Natural killer cell treated with Interleukin-12 subunit alpha and Interleukin-12 subunit beta and Interleukin-15 and Interleukin-18, amount 100 ng/mL, for 72 hours (primary cell): Measurements from ENCODE around the gene PKIG. TPM values are rescaled to one million over a fixed set of nuclear protein-coding genes. Genes with fewer than 3 reads are reported as not detected.

Experiments used
- ATAC-seq, 2 donors: fragments of 150-1000 bp; cut with Tn5 transposase in 1 of 2; sonication (Bioruptor Pico), chemical (Tn5 transposase) in 1 of 2; 2 replicates each; pipeline ENCODE4 v1.10.0; 2021
- DNase-seq: peaks from one replicate; pipeline ENCODE4 v3.0.0; 2022; ENCODE audit warnings: low spot score
- H3K27ac Mint-ChIP-seq, 2 donors: 1 replicate in 1 of 2; 2 replicates in 1 of 2; pipeline ENCODE4 v1.8.0; 2022; ENCODE audit warnings: mixed read lengths in 2 of 2, mild to moderate bottlenecking in 1 of 2, moderate library complexity in 1 of 2
- H3K27me3 Mint-ChIP-seq, 2 donors: 1 replicate in 1 of 2; 2 replicates in 1 of 2; pipeline ENCODE4 v1.8.0; 2022; ENCODE audit warnings: mixed read lengths in 2 of 2
- H3K36me3 Mint-ChIP-seq: one replicate; pipeline ENCODE4 v1.8.0; 2022; ENCODE audit warnings: mixed read lengths
- H3K4me1 Mint-ChIP-seq, 2 donors: 1 replicate in 1 of 2; 2 replicates in 1 of 2; pipeline ENCODE4 v1.8.0; 2022; ENCODE audit warnings: low read depth in 2 of 2, mixed read lengths in 2 of 2, mild to moderate bottlenecking in 1 of 2
- H3K4me3 Mint-ChIP-seq: one replicate; pipeline ENCODE4 v1.8.0; 2022; ENCODE audit warnings: mixed read lengths
- H3K9me3 Mint-ChIP-seq: 2 replicates; pipeline ENCODE4 v1.8.0; 2022; ENCODE audit warnings: mixed read lengths
- total RNA-seq, 2 donors: library from RNA; stranded (reverse); gene quantifications; one replicate each; pipeline ENCODE4 v1.2.3, GENCODE V29; 2022

The PKIG gene
- total RNA-seq, 2 donors from 2014 or later: 2.4 to 3.4 TPM

- H3K4me1 Mint-ChIP-seq: peaks cover 10 to 15% of the 10 kb centered on the region in 2 donors
- H3K4me3 Mint-ChIP-seq: no peak overlapping the region
- no peaks in the 10 kb centered on the region for H3K9me3 Mint-ChIP-seq
- DNase-seq (no peak), ATAC-seq (no peak)
- no peak overlapping the region for H3K27ac Mint-ChIP-seq
- no peaks in the 10 kb centered on the region for H3K27me3 Mint-ChIP-seq
- no peaks in the 10 kb centered on the region for H3K36me3 Mint-ChIP-seq
These were observed 11.4 kb downstream of the PKIG start for GRCh38 chr20:44593751-44594150.

DNA sequence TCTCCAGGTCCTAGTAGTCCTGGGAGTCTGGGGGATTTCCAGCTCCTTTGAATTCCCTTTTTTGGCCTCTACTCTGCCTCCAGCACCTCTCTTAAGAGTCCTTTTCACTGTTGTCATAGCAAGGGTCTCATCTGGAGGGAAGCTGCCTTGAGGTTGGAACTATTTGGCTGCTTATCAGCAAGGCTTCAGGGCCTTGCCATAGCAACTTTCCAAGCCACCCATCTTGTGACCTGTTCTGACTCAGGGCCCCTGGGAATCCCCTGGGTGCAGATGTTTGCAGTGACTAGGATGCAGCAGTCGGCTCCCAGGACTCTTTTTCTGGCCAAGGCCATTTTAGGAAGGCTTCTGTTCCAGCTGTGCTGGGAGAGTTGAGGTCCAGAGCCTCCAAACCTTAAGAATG lies 12.4 kb downstream of the PKIG start:
- ATAC-seq: no peak
- no peaks in the 10 kb centered on the region for H3K27me3 Mint-ChIP-seq
- no peaks in the 10 kb centered on the region for H3K36me3 Mint-ChIP-seq
- no peak for DNase-seq
- no peaks in the 10 kb centered on the region for H3K9me3 Mint-ChIP-seq
- peaks cover 15 to 20% of the 10 kb centered on the region in 2 donors for H3K4me1 Mint-ChIP-seq
- H3K4me3 Mint-ChIP-seq: no peak overlapping the region
- no peak overlapping the region for H3K27ac Mint-ChIP-seq

- H3K36me3 Mint-ChIP-seq: no peaks in the 10 kb centered on the region
- H3K4me3 Mint-ChIP-seq: no peak overlapping the region
- no peak overlapping the region for H3K27ac Mint-ChIP-seq
- DNase-seq (no peak), ATAC-seq (no peak)
- no peaks in the 10 kb centered on the region for H3K9me3 Mint-ChIP-seq
- H3K27me3 Mint-ChIP-seq: no peaks in the 10 kb centered on the region
- H3K4me1 Mint-ChIP-seq: peaks cover 15 to 20% of the 10 kb centered on the region in 2 donors
These were observed 13.6 kb downstream of the PKIG start for GRCh38 chr20:44596010-44596409.

DNA sequence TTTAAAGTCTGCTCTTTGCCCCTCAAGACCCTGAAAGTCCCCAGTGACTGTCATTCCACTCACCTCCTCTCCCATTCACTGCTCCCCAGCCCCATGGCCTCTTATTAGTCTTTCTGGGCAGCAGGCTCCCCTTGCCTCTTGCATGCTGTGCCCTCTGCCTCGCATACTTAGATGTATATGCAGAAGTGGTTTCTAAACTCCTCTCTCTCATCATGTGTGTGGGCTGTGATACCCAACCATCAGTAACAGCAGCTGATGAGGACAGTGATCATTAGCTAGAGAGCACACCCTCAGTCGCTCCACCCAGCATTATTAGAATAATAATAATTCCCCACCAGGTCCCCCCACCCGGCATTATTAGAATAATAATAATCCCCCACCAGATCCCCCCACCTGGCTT lies 14.5 kb downstream of the PKIG start:
- H3K4me1 Mint-ChIP-seq: peaks cover 15 to 20% of the 10 kb centered on the region in 2 donors
- no peaks in the 10 kb centered on the region for H3K9me3 Mint-ChIP-seq
- H3K36me3 Mint-ChIP-seq: no peaks in the 10 kb centered on the region
- H3K4me3 Mint-ChIP-seq: no peak overlapping the region
- no peaks in the 10 kb centered on the region for H3K27me3 Mint-ChIP-seq
- H3K27ac Mint-ChIP-seq: no peak overlapping the region
- ATAC-seq (no peak), DNase-seq (no peak)

- Mint-ChIP-seq H3K27ac (peak overlapping the region; percentile 79 to 92), H3K4me3 (no peak overlapping the region), H3K27me3 (no peaks in the 10 kb centered on the region), H3K4me1 (peaks cover 15 to 20% of the 10 kb centered on the region in 2 donors), H3K9me3 (no peaks in the 10 kb centered on the region), H3K36me3 (no peaks in the 10 kb centered on the region)
- DNase-seq: no peak
- no peak for ATAC-seq
These were observed 15.1 kb downstream of the PKIG start for GRCh38 chr20:44597516-44597915.

DNA sequence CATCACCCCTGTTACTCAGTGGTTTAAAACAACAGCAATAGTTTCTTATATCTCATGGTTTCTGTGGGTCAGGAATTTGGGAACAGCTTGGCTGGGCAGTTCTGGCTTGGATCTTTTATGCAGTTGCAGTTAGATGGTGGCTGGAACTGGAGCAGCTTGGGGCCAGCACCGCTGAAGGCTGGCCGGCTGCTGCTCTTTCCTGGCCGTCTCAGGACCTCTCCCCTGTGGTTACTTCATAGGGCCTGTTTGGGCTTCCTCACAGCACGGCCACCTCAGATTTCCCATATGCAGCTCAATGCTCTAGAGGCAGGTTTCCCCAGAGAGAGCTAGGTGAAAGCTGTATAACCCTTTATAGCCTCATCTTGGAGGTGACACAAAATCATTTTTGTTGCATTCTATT lies 15.6 kb downstream of the PKIG start:
- H3K36me3 Mint-ChIP-seq: no peaks in the 10 kb centered on the region
- H3K4me1 Mint-ChIP-seq: peaks cover 15 to 20% of the 10 kb centered on the region in 2 donors
- DNase-seq (no peak), ATAC-seq (no peak)
- H3K27ac Mint-ChIP-seq: peak overlapping the region; percentile 79 to 92
- peak overlapping the region; percentile 76 for H3K4me3 Mint-ChIP-seq
- no peaks in the 10 kb centered on the region for H3K9me3 Mint-ChIP-seq
- no peaks in the 10 kb centered on the region for H3K27me3 Mint-ChIP-seq

GRCh38 chr20:44598423-44599305 lies 16.3 kb downstream of the PKIG start:
- Mint-ChIP-seq H3K4me3 (peak overlapping the region; percentile 76), H3K36me3 (no peaks in the 10 kb centered on the region), H3K9me3 (no peaks in the 10 kb centered on the region), H3K4me1 (peaks cover 15 to 20% of the 10 kb centered on the region in 2 donors), H3K27ac (peak overlapping the region; percentile 79 to 92), H3K27me3 (no peaks in the 10 kb centered on the region)
- DNase-seq (no peak), ATAC-seq (peak; percentile 80 to 90)

- ATAC-seq (no peak), DNase-seq (no peak)
- Mint-ChIP-seq H3K27me3 (no peaks in the 10 kb centered on the region), H3K4me3 (no peak overlapping the region), H3K9me3 (no peaks in the 10 kb centered on the region), H3K4me1 (peaks cover 15% of the 10 kb centered on the region in 2 donors), H3K27ac (peak overlapping the region in 1 of 2 donors; percentile 23), H3K36me3 (no peaks in the 10 kb centered on the region)
These were observed 17.3 kb downstream of the PKIG start for GRCh38 chr20:44599715-44600114.

GRCh38 chr20:44600301-44600700 lies 17.9 kb downstream of the PKIG start:
- peak overlapping the region in 1 of 2 donors; percentile 23 for H3K27ac Mint-ChIP-seq
- H3K4me3 Mint-ChIP-seq: no peak overlapping the region
- H3K4me1 Mint-ChIP-seq: peaks cover 15% of the 10 kb centered on the region in 2 donors
- DNase-seq: no peak
- H3K9me3 Mint-ChIP-seq: no peaks in the 10 kb centered on the region
- no peaks in the 10 kb centered on the region for H3K36me3 Mint-ChIP-seq
- H3K27me3 Mint-ChIP-seq: no peaks in the 10 kb centered on the region
- no peak for ATAC-seq

GRCh38 chr20:44600758-44601201 lies 18.4 kb downstream of the PKIG start:
- Mint-ChIP-seq H3K4me1 (peaks cover 15% of the 10 kb centered on the region in 2 donors), H3K36me3 (no peaks in the 10 kb centered on the region), H3K9me3 (no peaks in the 10 kb centered on the region)

DNA sequence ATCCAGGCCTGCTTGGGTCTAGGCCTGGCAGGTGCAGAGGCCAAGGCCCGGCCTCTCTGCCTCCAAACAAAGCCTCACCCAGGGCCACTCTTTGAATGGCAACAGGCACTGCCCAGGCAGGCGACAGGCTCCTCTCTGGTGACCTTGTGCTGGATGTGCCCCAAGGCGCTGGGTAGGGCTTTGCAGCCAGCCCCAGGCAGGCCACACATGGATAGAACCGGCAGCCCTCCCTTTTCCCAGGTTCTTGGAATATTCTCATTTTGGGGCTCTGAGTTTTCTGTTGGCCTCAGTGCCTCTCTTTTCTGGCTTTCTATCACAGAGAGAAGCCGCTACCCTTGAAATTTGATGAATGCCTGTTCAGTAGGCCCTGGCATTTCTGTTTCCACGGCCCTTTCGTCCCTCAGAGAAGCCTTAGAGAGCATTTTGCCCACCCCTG lies 18.9 kb downstream of the PKIG start:
- peaks cover 15% of the 10 kb centered on the region in 2 donors for H3K4me1 Mint-ChIP-seq
- H3K27ac Mint-ChIP-seq: no peak overlapping the region
- no peak for ATAC-seq
- DNase-seq: no peak
- H3K27me3 Mint-ChIP-seq: no peaks in the 10 kb centered on the region
- no peaks in the 10 kb centered on the region for H3K9me3 Mint-ChIP-seq
- no peaks in the 10 kb centered on the region for H3K36me3 Mint-ChIP-seq
- no peak overlapping the region for H3K4me3 Mint-ChIP-seq

More at GRCh38 chr20:44600758-44601201, 18.4 kb downstream of the PKIG start:
- Mint-ChIP-seq H3K27ac (no peak overlapping the region), H3K27me3 (no peaks in the 10 kb centered on the region), H3K4me3 (no peak overlapping the region)
- DNase-seq (no peak), ATAC-seq (no peak)

GRCh38 chr20:44601801-44602204 lies 19.4 kb downstream of the PKIG start:
- Mint-ChIP-seq H3K9me3 (no peaks in the 10 kb centered on the region), H3K27ac (no peak overlapping the region), H3K4me3 (no peak overlapping the region), H3K27me3 (no peaks in the 10 kb centered on the region), H3K36me3 (no peaks in the 10 kb centered on the region), H3K4me1 (peaks cover 15% of the 10 kb centered on the region in 2 donors)
- ATAC-seq: no peak
- no peak for DNase-seq

- Mint-ChIP-seq H3K9me3 (no peaks in the 10 kb centered on the region), H3K36me3 (no peaks in the 10 kb centered on the region), H3K4me1 (peaks cover 9% of the 10 kb centered on the region in 2 donors)
These were observed 20.9 kb downstream of the PKIG start for GRCh38 chr20:44603327-44603726.

DNA sequence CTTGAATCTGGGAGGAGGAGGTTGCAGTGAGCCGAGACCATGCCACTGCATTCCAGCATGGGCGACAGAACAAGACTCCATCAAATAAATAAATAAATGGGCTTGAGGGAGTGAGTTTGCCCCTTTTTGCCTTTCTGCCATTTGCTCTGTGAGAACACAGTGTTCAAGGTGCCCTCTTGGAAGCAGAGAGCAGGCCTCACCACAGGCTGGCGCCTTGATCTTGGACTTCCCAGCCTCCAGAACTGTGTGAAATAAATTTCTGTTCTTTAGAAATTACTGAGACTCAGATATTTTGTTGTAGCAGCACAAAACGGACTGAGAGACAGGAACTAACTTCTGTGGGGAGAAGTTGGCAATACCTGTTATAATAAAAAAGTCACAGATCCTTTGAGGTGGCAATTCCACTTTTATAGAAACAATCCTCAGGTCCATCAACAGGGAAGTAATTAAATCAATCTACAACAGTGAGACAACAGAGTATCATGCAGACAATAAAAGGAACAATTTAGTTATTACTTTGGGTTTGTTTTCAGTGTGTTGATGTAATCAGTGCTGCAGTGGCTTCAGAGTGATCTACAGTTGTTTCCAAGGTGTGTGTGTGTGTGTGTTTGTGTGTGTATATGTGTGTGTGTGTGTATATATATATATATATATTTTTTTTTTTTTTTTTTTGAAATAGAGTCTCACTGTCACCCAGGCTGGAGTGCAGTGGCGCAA lies 24.5 kb downstream of the PKIG start:
- H3K36me3 Mint-ChIP-seq: no peaks in the 10 kb centered on the region
- no peaks in the 10 kb centered on the region for H3K9me3 Mint-ChIP-seq
- H3K27me3 Mint-ChIP-seq: no peaks in the 10 kb centered on the region
- no peak overlapping the region for H3K27ac Mint-ChIP-seq
- peaks cover 8 to 13% of the 10 kb centered on the region in 2 donors for H3K4me1 Mint-ChIP-seq
- no peak overlapping the region for H3K4me3 Mint-ChIP-seq
- ATAC-seq (no peak), DNase-seq (no peak)

More at GRCh38 chr20:44603327-44603726, 20.9 kb downstream of the PKIG start:
- ATAC-seq (no peak), DNase-seq (no peak)
- Mint-ChIP-seq H3K27me3 (no peaks in the 10 kb centered on the region), H3K4me3 (no peak overlapping the region), H3K27ac (no peak overlapping the region)
